ENCODE results near the gene VEZF1. TPM values are rescaled to one million over a fixed set of nuclear protein-coding genes. Genes with fewer than 3 reads are reported as not detected.

The VEZF1 gene
- total and polyA plus RNA-seq, 4 donors: 21.2 to 59.8 (median 42.5) TPM

DNA sequence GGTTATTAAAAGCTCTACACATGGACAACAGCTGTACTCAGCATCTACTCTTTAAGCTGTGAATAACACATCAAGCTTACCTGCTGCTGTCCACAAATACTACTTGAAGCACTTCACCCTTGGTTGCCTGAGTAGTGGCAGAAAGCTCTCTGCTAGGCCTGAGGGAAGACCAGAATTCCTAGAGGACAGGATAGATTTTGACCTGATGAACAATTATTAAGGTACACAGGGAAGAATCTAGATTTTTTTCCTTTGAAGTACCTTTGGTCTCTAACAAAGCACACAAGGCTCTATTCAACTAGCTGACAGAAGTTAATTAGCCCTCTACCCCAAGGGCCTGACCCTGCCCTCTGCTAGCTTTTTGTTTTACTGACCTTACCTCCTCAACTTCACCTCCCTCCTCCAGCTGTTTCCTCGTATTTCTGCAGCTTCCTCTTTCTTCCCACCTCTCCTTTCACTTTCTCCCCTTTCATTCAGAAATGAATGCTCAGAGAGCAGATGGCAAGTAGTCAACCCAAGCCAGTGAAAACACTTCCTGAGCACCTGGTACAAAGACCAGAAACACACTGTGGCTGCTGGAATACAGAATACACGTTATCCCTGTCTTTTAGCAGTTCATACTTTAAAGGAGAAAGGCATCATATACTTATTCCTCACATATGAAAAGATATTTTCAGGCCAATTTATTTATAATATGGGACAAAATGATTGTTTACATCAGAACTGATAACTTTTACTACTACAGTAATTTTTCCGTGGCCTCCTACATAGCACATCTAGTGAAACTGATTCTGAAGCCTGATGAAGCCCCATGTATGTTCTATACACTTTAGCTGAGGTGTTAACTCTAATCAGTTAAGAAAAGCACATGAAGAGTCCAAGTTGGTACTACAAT lies 5.7 kb upstream of the VEZF1 start:
- WGBS, 2 donors: 52 to 56% methylated on average over 3 of the region's 3 CpGs
- intact Hi-C loops (cut with DNase I): loop anchor here in 1 of 2 donors (2.0 to 10.0 kb wide), 2 partner anchors 135 to 869 kb away; no protein-coding TSS in a partner anchor
- Histone ChIP-seq H3K27me3 (ENCODE audit: control insufficient read depth in 1 of 2, insufficient read depth in 2 of 2, low read length in 1 of 2) (no peaks in the 10 kb centered on the region), H3K27ac (ENCODE audit: low read depth in 1 of 2, low read length in 2 of 2) (peak overlapping the region in 1 of 2 donors; percentile 52), H3K4me3 (ENCODE audit: low read length in 2 of 2) (no peak overlapping the region), H3K36me3 (ENCODE audit: control insufficient read depth in 1 of 2, insufficient read depth in 2 of 2, low read length in 1 of 2) (no peaks in the 10 kb centered on the region), H3K9me3 (ENCODE audit: control insufficient read depth, low read length) (no peaks in the 10 kb centered on the region), H3K4me1 (ENCODE audit: control insufficient read depth in 1 of 2, insufficient read depth in 2 of 2, low read length in 2 of 2) (no peaks in the 10 kb centered on the region)
- ATAC-seq (ENCODE audit: low FRiP score): no peak
- DNase-seq: no peak

- ATAC-seq (ENCODE audit: low FRiP score) (no peak), DNase-seq (no peak)
- Histone ChIP-seq H3K36me3 (ENCODE audit: control insufficient read depth in 1 of 2, insufficient read depth in 2 of 2, low read length in 1 of 2) (no peaks in the 10 kb centered on the region), H3K4me1 (ENCODE audit: control insufficient read depth in 1 of 2, insufficient read depth in 2 of 2, low read length in 2 of 2) (no peaks in the 10 kb centered on the region), H3K4me3 (ENCODE audit: low read length in 2 of 2) (no peak overlapping the region), H3K9me3 (ENCODE audit: control insufficient read depth, low read length) (no peaks in the 10 kb centered on the region), H3K27ac (ENCODE audit: low read depth in 1 of 2, low read length in 2 of 2) (no peak overlapping the region), H3K27me3 (ENCODE audit: control insufficient read depth in 1 of 2, insufficient read depth in 2 of 2, low read length in 1 of 2) (peaks cover 0 to 2% of the 10 kb centered on the region in 2 donors)
- intact Hi-C loops (cut with DNase I): loop anchor here in 1 of 2 donors (10.0 kb wide), 1 partner anchor 867 kb away; no protein-coding TSS in a partner anchor
Observed at GRCh38 chr17:57991537-57991936, 3.5 kb upstream of the VEZF1 start.

DNA sequence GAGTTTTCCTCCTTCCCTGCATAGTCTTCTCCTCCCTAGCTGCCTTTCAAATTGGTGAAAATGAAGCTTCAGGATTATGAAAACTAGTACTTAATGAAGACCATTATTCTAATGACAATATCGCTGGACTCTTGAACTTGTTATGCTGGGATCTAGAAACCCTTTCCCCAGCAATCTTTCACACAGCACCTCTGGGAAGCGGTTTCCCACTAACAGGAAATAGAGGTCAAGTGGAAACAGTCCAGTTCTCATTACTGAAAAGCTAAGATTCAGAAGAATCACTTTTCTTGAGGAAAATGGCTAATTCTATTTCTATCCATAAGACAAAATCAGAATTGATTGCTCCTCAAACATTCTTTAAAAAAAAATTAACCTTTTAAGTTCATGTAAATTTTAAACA lies 2.0 kb upstream of the VEZF1 start:
- 92 to 97% methylated on average over 2 of the region's 2 CpGs for WGBS, 2 donors
- H3K4me3 ChIP-seq (ENCODE audit: low read length in 2 of 2): no peak overlapping the region
- DNase-seq (no peak), ATAC-seq (ENCODE audit: low FRiP score) (no peak)
- intact Hi-C loops (cut with DNase I): loop anchor here in 1 of 2 donors (10.0 kb wide), 1 partner anchor 865 kb away; no protein-coding TSS in a partner anchor
- H3K27me3 ChIP-seq (ENCODE audit: control insufficient read depth in 1 of 2, insufficient read depth in 2 of 2, low read length in 1 of 2): peaks cover 0 to 2% of the 10 kb centered on the region in 2 donors
- H3K27ac ChIP-seq (ENCODE audit: low read depth in 1 of 2, low read length in 2 of 2): no peak overlapping the region
- no peaks in the 10 kb centered on the region for H3K36me3 ChIP-seq (ENCODE audit: control insufficient read depth in 1 of 2, insufficient read depth in 2 of 2, low read length in 1 of 2)
- H3K9me3 ChIP-seq (ENCODE audit: control insufficient read depth, low read length): no peaks in the 10 kb centered on the region
- H3K4me1 ChIP-seq (ENCODE audit: control insufficient read depth in 1 of 2, insufficient read depth in 2 of 2, low read length in 2 of 2): peaks cover 2 to 3% of the 10 kb centered on the region in 2 donors

GRCh38 chr17:57988301-57989250 lies 522 bp upstream of the VEZF1 start:
- Histone ChIP-seq H3K27me3 (ENCODE audit: control insufficient read depth in 1 of 2, insufficient read depth in 2 of 2, low read length in 1 of 2) (peaks cover 0 to 2% of the 10 kb centered on the region in 2 donors), H3K27ac (ENCODE audit: low read depth in 1 of 2, low read length in 2 of 2) (peak overlapping the region; percentile 77 to 94), H3K9me3 (ENCODE audit: control insufficient read depth, low read length) (no peaks in the 10 kb centered on the region), H3K4me1 (ENCODE audit: control insufficient read depth in 1 of 2, insufficient read depth in 2 of 2, low read length in 2 of 2) (peaks cover 4 to 9% of the 10 kb centered on the region in 2 donors), H3K4me3 (ENCODE audit: low read length in 2 of 2) (peak overlapping the region; percentile 76 to 90), H3K36me3 (ENCODE audit: control insufficient read depth in 1 of 2, insufficient read depth in 2 of 2, low read length in 1 of 2) (no peaks in the 10 kb centered on the region)
- ATAC-seq (ENCODE audit: low FRiP score) (peak; percentile 80), DNase-seq (peak; percentile 82 to 88)
- intact Hi-C loops (cut with DNase I): loop anchor here (5.0 kb wide), 1 partner anchor 36 kb away; no protein-coding TSS in a partner anchor
- WGBS, 2 donors: 2% methylated on average over 36 to 54 of the region's 54 CpGs

- intact Hi-C loops (cut with DNase I): loop anchor here (2.0 to 5.0 kb wide), 2 partner anchors 35 to 112 kb away; no protein-coding TSS in a partner anchor
- peak; percentile 61 to 79 for DNase-seq
Observed at GRCh38 chr17:57986841-57987580, 1.0 kb downstream of the VEZF1 start.

GRCh38 chr17:57985675-57985974 lies 2.4 kb downstream of the VEZF1 start:
- Histone ChIP-seq H3K9me3 (ENCODE audit: control insufficient read depth, low read length) (no peaks in the 10 kb centered on the region), H3K27me3 (ENCODE audit: control insufficient read depth in 1 of 2, insufficient read depth in 2 of 2, low read length in 1 of 2) (peaks cover 0 to 2% of the 10 kb centered on the region in 2 donors), H3K36me3 (ENCODE audit: control insufficient read depth in 1 of 2, insufficient read depth in 2 of 2, low read length in 1 of 2) (peaks cover 0 to 3% of the 10 kb centered on the region in 2 donors), H3K4me1 (ENCODE audit: control insufficient read depth in 1 of 2, insufficient read depth in 2 of 2, low read length in 2 of 2) (peaks cover 5 to 15% of the 10 kb centered on the region in 2 donors), H3K4me3 (ENCODE audit: low read length in 2 of 2) (no peak overlapping the region), H3K27ac (ENCODE audit: low read depth in 1 of 2, low read length in 2 of 2) (no peak overlapping the region)
- ATAC-seq (ENCODE audit: low FRiP score) (no peak), DNase-seq (no peak)
- WGBS, 2 donors: 8 to 13% methylated on average over 1 of the region's 1 CpG
- intact Hi-C loops (cut with DNase I): loop anchor here (5.0 kb wide), 1 partner anchor 33 kb away; no protein-coding TSS in a partner anchor

More at GRCh38 chr17:57986841-57987580, 1.0 kb downstream of the VEZF1 start:
- Histone ChIP-seq H3K27me3 (ENCODE audit: control insufficient read depth in 1 of 2, insufficient read depth in 2 of 2, low read length in 1 of 2) (peaks cover 0 to 2% of the 10 kb centered on the region in 2 donors), H3K4me1 (ENCODE audit: control insufficient read depth in 1 of 2, insufficient read depth in 2 of 2, low read length in 2 of 2) (peaks cover 4 to 12% of the 10 kb centered on the region in 2 donors), H3K27ac (ENCODE audit: low read depth in 1 of 2, low read length in 2 of 2) (peak overlapping the region; percentile 77 to 91), H3K36me3 (ENCODE audit: control insufficient read depth in 1 of 2, insufficient read depth in 2 of 2, low read length in 1 of 2) (peaks cover 0 to 3% of the 10 kb centered on the region in 2 donors), H3K4me3 (ENCODE audit: low read length in 2 of 2) (peak overlapping the region; percentile 76 to 90), H3K9me3 (ENCODE audit: control insufficient read depth, low read length) (no peaks in the 10 kb centered on the region)
- WGBS, 2 donors: 0 to 1% methylated on average over 38 of the region's 38 CpGs
- peak; percentile 76 for ATAC-seq (ENCODE audit: low FRiP score)

DNA sequence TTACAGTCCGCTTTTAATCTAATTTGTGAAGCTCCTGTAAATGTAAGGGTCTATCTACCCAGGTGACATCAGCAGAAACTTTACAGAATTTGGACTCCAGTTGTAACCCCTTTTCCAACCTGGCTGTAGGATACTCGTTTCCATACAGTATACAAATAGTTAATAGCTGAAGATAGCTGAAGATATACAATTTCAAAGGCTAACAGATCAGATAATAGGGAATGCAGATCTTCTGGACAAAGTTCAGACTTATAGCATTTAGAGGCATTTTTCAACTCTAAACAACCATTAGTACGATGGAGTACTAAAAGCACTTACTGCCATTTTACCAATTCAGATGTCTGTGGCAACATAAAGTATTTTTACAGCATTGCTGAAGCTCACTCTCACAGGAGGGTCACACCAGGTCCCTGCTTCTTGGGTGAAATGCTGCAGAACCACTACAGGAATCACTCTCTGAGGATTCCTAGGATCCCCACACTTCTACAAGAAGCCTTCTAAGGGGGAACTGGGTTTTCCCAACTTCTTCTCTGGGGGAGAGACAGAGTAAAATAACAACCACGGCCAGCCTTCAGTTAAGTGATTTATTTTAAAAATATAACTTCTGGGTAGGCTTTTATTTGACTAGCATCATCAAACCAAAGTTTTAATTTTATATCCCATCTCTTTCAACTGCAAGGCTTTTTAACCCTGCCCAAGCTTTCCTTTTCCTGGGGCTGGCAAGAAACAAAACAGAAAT lies 2.9 kb downstream of the VEZF1 start:
- no peak for ATAC-seq (ENCODE audit: low FRiP score)
- WGBS, 2 donors: 37% methylated on average over 4 of the region's 4 CpGs
- intact Hi-C loops (cut with DNase I): loop anchor here (5.0 kb wide), 1 partner anchor 33 kb away; no protein-coding TSS in a partner anchor
- Histone ChIP-seq H3K9me3 (ENCODE audit: control insufficient read depth, low read length) (no peaks in the 10 kb centered on the region), H3K36me3 (ENCODE audit: control insufficient read depth in 1 of 2, insufficient read depth in 2 of 2, low read length in 1 of 2) (peaks cover 0 to 5% of the 10 kb centered on the region in 2 donors), H3K27ac (ENCODE audit: low read depth in 1 of 2, low read length in 2 of 2) (no peak overlapping the region), H3K4me3 (ENCODE audit: low read length in 2 of 2) (no peak overlapping the region), H3K4me1 (ENCODE audit: control insufficient read depth in 1 of 2, insufficient read depth in 2 of 2, low read length in 2 of 2) (peaks cover 5 to 15% of the 10 kb centered on the region in 2 donors), H3K27me3 (ENCODE audit: control insufficient read depth in 1 of 2, insufficient read depth in 2 of 2, low read length in 1 of 2) (peaks cover 0 to 2% of the 10 kb centered on the region in 2 donors)
- DNase-seq: no peak
